HEK293 (cell line): Measurements from ENCODE around the gene DYNC2I2.

Source experiments
- GLI4 ChIP-seq: fragments of 450-650 bp; formaldehyde crosslinking; IDR thresholded peaks from 2 replicates; pipeline ENCODE4 v1.5.1; 2016; ENCODE audit warnings: missing biosample characterization, missing genetic modification characterization
- GLIS1 ChIP-seq: fragments of 450-650 bp; formaldehyde crosslinking; IDR thresholded peaks from 2 replicates; pipeline ENCODE4 v1.5.1; 2016; ENCODE audit warnings: missing biosample characterization, missing genetic modification characterization
- IKZF3 ChIP-seq: fragments of 450-650 bp; IDR thresholded peaks from 2 replicates; pipeline ENCODE4 v1.5.0; 2018; ENCODE audit warnings: missing biosample characterization, mild to moderate bottlenecking, missing genetic modification characterization, moderate library complexity
- KLF17 ChIP-seq: fragments of 450-650 bp; formaldehyde crosslinking; IDR thresholded peaks from 2 replicates; pipeline ENCODE4 v1.5.1; 2016; ENCODE audit warnings: missing biosample characterization, missing genetic modification characterization
- OSR2 ChIP-seq: fragments of 450-650 bp; formaldehyde crosslinking; IDR thresholded peaks from 2 replicates; pipeline ENCODE4 v1.5.1; 2016; ENCODE audit warnings: missing biosample characterization, missing genetic modification characterization
- SP2 ChIP-seq: fragments of 450-650 bp; formaldehyde crosslinking; IDR thresholded peaks from 2 replicates; pipeline ENCODE4 v1.5.1; 2016; ENCODE audit warnings: missing biosample characterization, missing genetic modification characterization
- SP3 ChIP-seq: fragments of 450-650 bp; formaldehyde crosslinking; IDR thresholded peaks from 2 replicates; pipeline ENCODE4 v1.5.1; 2016; ENCODE audit warnings: missing biosample characterization, missing genetic modification characterization
- WT1 ChIP-seq: fragments of 450-650 bp; formaldehyde crosslinking; IDR thresholded peaks from 2 replicates; pipeline ENCODE4 v1.5.1; 2016; ENCODE audit warnings: missing biosample characterization, missing genetic modification characterization
- YY1 ChIP-seq: fragments of 450-650 bp; formaldehyde crosslinking; IDR thresholded peaks from 2 replicates; pipeline ENCODE4 v1.5.1; 2018; ENCODE audit warnings: missing biosample characterization, missing genetic modification characterization
- ZBTB20 ChIP-seq: fragments of 450-650 bp; formaldehyde crosslinking; IDR thresholded peaks from 2 replicates; pipeline ENCODE4 v1.5.1; 2016; ENCODE audit warnings: missing biosample characterization, missing genetic modification characterization
- ZNF211 ChIP-seq: fragments of 450-650 bp; formaldehyde crosslinking; IDR thresholded peaks from 2 replicates; pipeline ENCODE4 v1.5.1; 2016; ENCODE audit warnings: low read depth, missing biosample characterization, missing genetic modification characterization
- ZNF248 ChIP-seq: fragments of 450-650 bp; formaldehyde crosslinking; IDR thresholded peaks from 2 replicates; pipeline ENCODE4 v1.5.1; 2017; ENCODE audit warnings: missing biosample characterization, missing genetic modification characterization
- ZNF324 ChIP-seq: fragments of 450-650 bp; formaldehyde crosslinking; IDR thresholded peaks from 2 replicates; pipeline ENCODE4 v1.5.1; 2016; ENCODE audit warnings: missing biosample characterization, missing genetic modification characterization
- ZNF398 ChIP-seq: fragments of 450-650 bp; formaldehyde crosslinking; IDR thresholded peaks from 2 replicates; pipeline ENCODE4 v1.5.1; 2017; ENCODE audit warnings: missing biosample characterization, missing genetic modification characterization
- ZNF423 ChIP-seq: fragments of 450-650 bp; formaldehyde crosslinking; IDR thresholded peaks from 2 replicates; pipeline ENCODE4 v1.5.1; 2016; ENCODE audit warnings: missing biosample characterization, missing genetic modification characterization
- ZNF501 ChIP-seq: fragments of 450-650 bp; formaldehyde crosslinking; IDR thresholded peaks from 2 replicates; pipeline ENCODE4 v1.5.1; 2016; ENCODE audit warnings: missing biosample characterization, missing genetic modification characterization
- ZNF530 ChIP-seq: fragments of 450-650 bp; formaldehyde crosslinking; IDR thresholded peaks from 2 replicates; pipeline ENCODE4 v1.5.1; 2016; ENCODE audit warnings: low read depth, missing biosample characterization, missing genetic modification characterization
- ZNF549 ChIP-seq: fragments of 450-650 bp; IDR thresholded peaks from 2 replicates; pipeline ENCODE4 v1.5.1; 2018; ENCODE audit warnings: missing biosample characterization, missing genetic modification characterization, mild to moderate bottlenecking, inconsistent platforms, moderate library complexity
- ZNF600 ChIP-seq: fragments of 450-650 bp; formaldehyde crosslinking; IDR thresholded peaks from 2 replicates; pipeline ENCODE4 v1.5.1; 2016; ENCODE audit warnings: missing biosample characterization, missing genetic modification characterization
- ZNF610 ChIP-seq: fragments of 450-650 bp; formaldehyde crosslinking; IDR thresholded peaks from 2 replicates; pipeline ENCODE4 v1.5.1; 2016; ENCODE audit warnings: missing biosample characterization, missing genetic modification characterization, borderline replicate concordance
- ZNF623 ChIP-seq: fragments of 450-650 bp; formaldehyde crosslinking; IDR thresholded peaks from 2 replicates; pipeline ENCODE4 v1.5.1; 2016; ENCODE audit warnings: missing biosample characterization, missing genetic modification characterization
- ZNF785 ChIP-seq: fragments of 450-650 bp; formaldehyde crosslinking; IDR thresholded peaks from 2 replicates; pipeline ENCODE4 v1.5.1; 2016; ENCODE audit warnings: missing biosample characterization, missing genetic modification characterization
- ZSCAN23 ChIP-seq: fragments of 450-650 bp; formaldehyde crosslinking; IDR thresholded peaks from 2 replicates; pipeline ENCODE4 v1.5.1; 2016; ENCODE audit warnings: missing biosample characterization, missing genetic modification characterization
- ZSCAN4 ChIP-seq: fragments of 450-650 bp; formaldehyde crosslinking; IDR thresholded peaks from 2 replicates; pipeline ENCODE4 v1.5.1; 2017; ENCODE audit warnings: missing biosample characterization, missing genetic modification characterization
- ZXDB ChIP-seq: fragments of 450-650 bp; formaldehyde crosslinking; IDR thresholded peaks from 2 replicates; pipeline ENCODE4 v1.5.1; 2016; ENCODE audit warnings: missing biosample characterization, missing genetic modification characterization
- TF ChIP-seq, protein P1 (sequence below): fragments of 450-650 bp; formaldehyde crosslinking; IDR thresholded peaks from 2 replicates; pipeline ENCODE4 v1.5.1; 2016; ENCODE audit warnings: missing biosample characterization, missing genetic modification characterization
- TF ChIP-seq, protein P2 (sequence below): fragments of 450-650 bp; formaldehyde crosslinking; IDR thresholded peaks from 2 replicates; pipeline ENCODE4 v1.5.1; 2016; ENCODE audit warnings: missing biosample characterization, missing genetic modification characterization
- TF ChIP-seq, protein P3 (sequence below): fragments of 450-650 bp; formaldehyde crosslinking; IDR thresholded peaks from 2 replicates; pipeline ENCODE4 v1.5.1; 2017; ENCODE audit warnings: missing biosample characterization, missing genetic modification characterization

DYNC2I2 gene

DNA sequence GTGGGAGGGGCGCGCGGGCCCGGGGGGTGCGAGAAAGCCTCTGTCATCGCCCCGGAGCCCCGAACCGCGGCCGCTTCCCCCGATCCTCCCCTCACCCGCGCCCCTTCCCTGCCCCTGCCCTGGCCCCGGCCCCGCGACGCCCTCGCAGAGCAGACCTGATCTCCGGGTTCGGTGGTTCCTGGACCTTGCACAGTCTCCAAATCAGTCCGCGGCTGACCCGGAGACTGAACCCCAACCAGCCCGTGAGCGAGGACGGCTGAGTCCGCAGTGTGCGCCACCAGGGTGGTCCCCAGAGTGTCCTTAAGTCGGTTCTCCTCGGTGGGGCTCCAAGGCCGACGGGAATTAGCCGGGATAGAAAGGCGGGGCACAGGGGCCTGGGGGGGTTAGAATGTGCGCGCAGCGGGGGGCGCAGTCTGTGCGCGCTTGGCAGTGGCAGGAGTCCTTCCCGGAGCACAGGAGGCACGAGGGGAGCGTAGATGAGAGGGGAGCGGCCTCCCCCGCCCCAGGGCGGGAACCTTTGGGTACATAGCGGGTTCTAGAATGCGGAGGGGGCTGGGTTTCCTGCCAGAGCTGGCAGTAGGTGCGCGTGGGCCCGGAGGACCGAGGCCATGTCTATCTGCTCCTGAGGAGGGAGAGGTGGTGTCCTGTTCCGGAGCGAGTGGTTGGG, 46.4 kb upstream of the DYNC2I2 start (continued):
- TF ChIP-seq, protein P1, sequence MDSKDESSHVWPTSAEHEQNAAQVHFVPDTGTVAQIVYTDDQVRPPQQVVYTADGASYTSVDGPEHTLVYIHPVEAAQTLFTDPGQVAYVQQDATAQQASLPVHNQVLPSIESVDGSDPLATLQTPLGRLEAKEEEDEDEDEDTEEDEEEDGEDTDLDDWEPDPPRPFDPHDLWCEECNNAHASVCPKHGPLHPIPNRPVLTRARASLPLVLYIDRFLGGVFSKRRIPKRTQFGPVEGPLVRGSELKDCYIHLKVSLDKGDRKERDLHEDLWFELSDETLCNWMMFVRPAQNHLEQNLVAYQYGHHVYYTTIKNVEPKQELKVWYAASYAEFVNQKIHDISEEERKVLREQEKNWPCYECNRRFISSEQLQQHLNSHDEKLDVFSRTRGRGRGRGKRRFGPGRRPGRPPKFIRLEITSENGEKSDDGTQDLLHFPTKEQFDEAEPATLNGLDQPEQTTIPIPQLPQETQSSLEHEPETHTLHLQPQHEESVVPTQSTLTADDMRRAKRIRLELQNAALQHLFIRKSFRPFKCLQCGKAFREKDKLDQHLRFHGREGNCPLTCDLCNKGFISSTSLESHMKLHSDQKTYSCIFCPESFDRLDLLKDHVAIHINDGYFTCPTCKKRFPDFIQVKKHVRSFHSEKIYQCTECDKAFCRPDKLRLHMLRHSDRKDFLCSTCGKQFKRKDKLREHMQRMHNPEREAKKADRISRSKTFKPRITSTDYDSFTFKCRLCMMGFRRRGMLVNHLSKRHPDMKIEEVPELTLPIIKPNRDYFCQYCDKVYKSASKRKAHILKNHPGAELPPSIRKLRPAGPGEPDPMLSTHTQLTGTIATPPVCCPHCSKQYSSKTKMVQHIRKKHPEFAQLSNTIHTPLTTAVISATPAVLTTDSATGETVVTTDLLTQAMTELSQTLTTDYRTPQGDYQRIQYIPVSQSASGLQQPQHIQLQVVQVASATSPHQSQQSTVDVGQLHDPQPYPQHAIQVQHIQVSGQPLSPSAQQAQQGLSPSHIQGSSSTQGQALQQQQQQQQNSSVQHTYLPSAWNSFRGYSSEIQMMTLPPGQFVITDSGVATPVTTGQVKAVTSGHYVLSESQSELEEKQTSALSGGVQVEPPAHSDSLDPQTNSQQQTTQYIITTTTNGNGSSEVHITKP = peak; percentile 7; the same call in 1 of the 2 replicates
- TF ChIP-seq WT1 (tag by site-specific recombination) = peak; percentile 64; the same call in 1 of the 2 replicates
- TF ChIP-seq ZNF530 (tag by site-specific recombination) = no peak
- TF ChIP-seq, protein P2, sequence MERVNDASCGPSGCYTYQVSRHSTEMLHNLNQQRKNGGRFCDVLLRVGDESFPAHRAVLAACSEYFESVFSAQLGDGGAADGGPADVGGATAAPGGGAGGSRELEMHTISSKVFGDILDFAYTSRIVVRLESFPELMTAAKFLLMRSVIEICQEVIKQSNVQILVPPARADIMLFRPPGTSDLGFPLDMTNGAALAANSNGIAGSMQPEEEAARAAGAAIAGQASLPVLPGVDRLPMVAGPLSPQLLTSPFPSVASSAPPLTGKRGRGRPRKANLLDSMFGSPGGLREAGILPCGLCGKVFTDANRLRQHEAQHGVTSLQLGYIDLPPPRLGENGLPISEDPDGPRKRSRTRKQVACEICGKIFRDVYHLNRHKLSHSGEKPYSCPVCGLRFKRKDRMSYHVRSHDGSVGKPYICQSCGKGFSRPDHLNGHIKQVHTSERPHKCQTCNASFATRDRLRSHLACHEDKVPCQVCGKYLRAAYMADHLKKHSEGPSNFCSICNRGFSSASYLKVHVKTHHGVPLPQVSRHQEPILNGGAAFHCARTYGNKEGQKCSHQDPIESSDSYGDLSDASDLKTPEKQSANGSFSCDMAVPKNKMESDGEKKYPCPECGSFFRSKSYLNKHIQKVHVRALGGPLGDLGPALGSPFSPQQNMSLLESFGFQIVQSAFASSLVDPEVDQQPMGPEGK (tag by site-specific recombination) = peak; percentile 92
- TF ChIP-seq GLIS1 (tag by site-specific recombination) = peak; percentile 98
- 0 out of 2 replicates have a peak, but pooled peaks have one; percentile 8 for TF ChIP-seq ZNF623
- TF ChIP-seq SP3 = peak; percentile 73
- no peak for TF ChIP-seq ZNF211 (tag by site-specific recombination)
- TF ChIP-seq ZNF423 = peak; percentile 87
- TF ChIP-seq ZNF324 (tag by site-specific recombination) = peak; percentile 63; the same call in 1 of the 2 replicates
- peak; percentile 100 for TF ChIP-seq ZNF398 (tag by site-specific recombination)
- peak; percentile 40 for TF ChIP-seq SP2 (tag by site-specific recombination)
- peak; percentile 69; the same call in 1 of the 2 replicates for TF ChIP-seq ZNF501
- TF ChIP-seq IKZF3 (tag by site-specific recombination) = peak; percentile 82
- no peak for TF ChIP-seq ZNF549 (tag by site-specific recombination)
- peak; percentile 82 for TF ChIP-seq KLF17 (tag by site-specific recombination)
- TF ChIP-seq ZSCAN4 = peak; percentile 40; the same call in 1 of the 2 replicates
- peak; percentile 33; the same call in 1 of the 2 replicates for TF ChIP-seq YY1 (tag by site-specific recombination)
- TF ChIP-seq GLI4 (tag by site-specific recombination) = no peak
- TF ChIP-seq ZNF248 = no peak
- 0 out of 2 replicates have a peak, but pooled peaks have one; percentile 22 for TF ChIP-seq OSR2 (tag by site-specific recombination)
- TF ChIP-seq ZNF600 (tag by site-specific recombination) = peak; percentile 94
- TF ChIP-seq ZNF610 (tag by site-specific recombination) = peak; percentile 81; the same call in 1 of the 2 replicates
- peak; percentile 34; the same call in 1 of the 2 replicates for TF ChIP-seq ZNF785 (tag by site-specific recombination)
- TF ChIP-seq ZSCAN23 (tag by site-specific recombination) = 0 out of 2 replicates have a peak, but pooled peaks have one; percentile 36
- peak; percentile 77; the same call in 1 of the 2 replicates for TF ChIP-seq ZXDB (tag by site-specific recombination)
- TF ChIP-seq, protein P3, sequence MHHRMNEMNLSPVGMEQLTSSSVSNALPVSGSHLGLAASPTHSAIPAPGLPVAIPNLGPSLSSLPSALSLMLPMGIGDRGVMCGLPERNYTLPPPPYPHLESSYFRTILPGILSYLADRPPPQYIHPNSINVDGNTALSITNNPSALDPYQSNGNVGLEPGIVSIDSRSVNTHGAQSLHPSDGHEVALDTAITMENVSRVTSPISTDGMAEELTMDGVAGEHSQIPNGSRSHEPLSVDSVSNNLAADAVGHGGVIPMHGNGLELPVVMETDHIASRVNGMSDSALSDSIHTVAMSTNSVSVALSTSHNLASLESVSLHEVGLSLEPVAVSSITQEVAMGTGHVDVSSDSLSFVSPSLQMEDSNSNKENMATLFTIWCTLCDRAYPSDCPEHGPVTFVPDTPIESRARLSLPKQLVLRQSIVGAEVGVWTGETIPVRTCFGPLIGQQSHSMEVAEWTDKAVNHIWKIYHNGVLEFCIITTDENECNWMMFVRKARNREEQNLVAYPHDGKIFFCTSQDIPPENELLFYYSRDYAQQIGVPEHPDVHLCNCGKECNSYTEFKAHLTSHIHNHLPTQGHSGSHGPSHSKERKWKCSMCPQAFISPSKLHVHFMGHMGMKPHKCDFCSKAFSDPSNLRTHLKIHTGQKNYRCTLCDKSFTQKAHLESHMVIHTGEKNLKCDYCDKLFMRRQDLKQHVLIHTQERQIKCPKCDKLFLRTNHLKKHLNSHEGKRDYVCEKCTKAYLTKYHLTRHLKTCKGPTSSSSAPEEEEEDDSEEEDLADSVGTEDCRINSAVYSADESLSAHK (tag by site-specific recombination) = 0 out of 2 replicates have a peak, but pooled peaks have one; percentile 12
- TF ChIP-seq ZBTB20 (tag by site-specific recombination) = peak; percentile 94
